ENCODE results near the gene ATP9A.
"Not testable (repeated sequence)": the region's sequence is repeated elsewhere in the genome, so short reads cannot be mapped to it uniquely, and the experiment has no call there.

ATP9A gene, protein sequence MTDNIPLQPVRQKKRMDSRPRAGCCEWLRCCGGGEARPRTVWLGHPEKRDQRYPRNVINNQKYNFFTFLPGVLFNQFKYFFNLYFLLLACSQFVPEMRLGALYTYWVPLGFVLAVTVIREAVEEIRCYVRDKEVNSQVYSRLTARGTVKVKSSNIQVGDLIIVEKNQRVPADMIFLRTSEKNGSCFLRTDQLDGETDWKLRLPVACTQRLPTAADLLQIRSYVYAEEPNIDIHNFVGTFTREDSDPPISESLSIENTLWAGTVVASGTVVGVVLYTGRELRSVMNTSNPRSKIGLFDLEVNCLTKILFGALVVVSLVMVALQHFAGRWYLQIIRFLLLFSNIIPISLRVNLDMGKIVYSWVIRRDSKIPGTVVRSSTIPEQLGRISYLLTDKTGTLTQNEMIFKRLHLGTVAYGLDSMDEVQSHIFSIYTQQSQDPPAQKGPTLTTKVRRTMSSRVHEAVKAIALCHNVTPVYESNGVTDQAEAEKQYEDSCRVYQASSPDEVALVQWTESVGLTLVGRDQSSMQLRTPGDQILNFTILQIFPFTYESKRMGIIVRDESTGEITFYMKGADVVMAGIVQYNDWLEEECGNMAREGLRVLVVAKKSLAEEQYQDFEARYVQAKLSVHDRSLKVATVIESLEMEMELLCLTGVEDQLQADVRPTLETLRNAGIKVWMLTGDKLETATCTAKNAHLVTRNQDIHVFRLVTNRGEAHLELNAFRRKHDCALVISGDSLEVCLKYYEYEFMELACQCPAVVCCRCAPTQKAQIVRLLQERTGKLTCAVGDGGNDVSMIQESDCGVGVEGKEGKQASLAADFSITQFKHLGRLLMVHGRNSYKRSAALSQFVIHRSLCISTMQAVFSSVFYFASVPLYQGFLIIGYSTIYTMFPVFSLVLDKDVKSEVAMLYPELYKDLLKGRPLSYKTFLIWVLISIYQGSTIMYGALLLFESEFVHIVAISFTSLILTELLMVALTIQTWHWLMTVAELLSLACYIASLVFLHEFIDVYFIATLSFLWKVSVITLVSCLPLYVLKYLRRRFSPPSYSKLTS

GRCh38 chr20:51767867-51768758 is at the start of gene ATP9A:
TSS of gene ATP9A (minus strand) at chr20:51768390. CDS start at chr20:51768369, 21 bp downstream.
- no peak for DNase-seq

DNA sequence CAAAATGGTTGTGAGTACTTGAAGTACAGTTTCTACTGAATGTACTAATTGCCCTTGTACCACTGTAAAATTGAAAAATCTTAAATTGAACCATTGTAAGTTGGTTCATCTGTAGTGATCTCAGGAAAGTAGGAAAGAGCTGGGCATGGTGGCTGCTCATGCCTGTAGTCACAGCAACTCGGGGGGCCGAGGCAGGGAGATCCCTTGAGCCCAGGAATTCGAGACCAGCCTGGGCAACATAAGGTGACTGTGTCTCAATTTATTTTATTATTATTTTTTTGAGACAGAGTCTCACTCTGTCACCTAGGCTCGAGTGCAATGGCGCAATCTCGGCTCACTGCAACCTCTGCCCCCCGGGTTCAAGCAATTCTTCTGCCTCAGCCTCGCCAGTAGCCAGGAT is 48.7 kb upstream of the ATP9A start:
- not testable (repeated sequence) for DNase-seq

DNA sequence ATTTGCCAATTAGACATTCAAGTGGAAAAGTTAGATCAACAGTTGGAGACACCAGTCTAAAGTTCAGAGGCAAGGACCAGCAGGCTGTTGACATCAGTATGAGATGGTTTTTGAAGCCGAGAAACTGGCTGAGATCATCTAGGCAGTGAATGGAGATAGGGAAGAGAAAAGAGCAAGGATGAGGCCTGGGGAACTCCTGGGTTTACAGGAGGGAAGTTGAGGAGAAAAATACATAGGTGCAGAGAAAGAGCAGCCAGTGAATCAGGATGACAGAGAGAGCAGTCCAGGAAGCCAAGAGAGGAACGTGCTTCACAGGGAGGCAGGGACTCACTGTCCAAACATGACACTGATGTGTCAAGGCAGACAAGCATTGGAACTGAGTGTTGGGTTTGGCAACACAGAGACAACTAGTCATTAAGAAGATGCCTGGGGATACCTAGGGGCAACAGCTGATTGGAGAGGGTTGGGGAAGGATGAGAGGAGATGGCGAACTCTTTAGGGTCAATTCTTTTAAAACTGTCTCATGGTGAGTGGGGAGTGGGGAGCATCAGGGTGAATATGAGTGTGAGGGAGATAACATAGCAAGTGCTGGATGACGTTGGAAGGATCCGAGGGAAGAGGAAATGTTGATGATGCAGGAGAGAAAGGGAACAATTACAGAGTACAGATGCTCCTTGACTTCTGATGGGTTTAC is 47.3 kb upstream of the ATP9A start:
- no peak for DNase-seq

DNA sequence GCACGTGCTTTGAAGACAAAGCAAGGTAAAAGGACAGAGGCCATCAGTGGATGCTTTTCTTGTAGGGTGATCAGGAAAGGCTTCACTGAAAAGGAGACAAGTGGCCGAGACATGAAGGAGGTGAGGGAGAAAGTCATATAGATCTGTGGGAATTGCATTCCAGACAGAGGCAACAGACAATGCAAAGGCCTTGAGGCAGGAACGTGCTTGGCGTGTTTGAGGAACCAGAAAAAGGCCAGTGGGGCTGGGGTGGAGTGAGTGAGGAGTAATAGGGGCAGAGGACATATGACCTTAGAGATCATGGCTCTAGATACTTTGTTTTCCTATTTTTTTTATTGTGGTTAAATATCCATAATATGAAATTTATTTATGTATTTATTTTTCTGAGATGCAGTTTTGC is 44.7 kb upstream of the ATP9A start:
- DNase-seq, result no peak

DNA sequence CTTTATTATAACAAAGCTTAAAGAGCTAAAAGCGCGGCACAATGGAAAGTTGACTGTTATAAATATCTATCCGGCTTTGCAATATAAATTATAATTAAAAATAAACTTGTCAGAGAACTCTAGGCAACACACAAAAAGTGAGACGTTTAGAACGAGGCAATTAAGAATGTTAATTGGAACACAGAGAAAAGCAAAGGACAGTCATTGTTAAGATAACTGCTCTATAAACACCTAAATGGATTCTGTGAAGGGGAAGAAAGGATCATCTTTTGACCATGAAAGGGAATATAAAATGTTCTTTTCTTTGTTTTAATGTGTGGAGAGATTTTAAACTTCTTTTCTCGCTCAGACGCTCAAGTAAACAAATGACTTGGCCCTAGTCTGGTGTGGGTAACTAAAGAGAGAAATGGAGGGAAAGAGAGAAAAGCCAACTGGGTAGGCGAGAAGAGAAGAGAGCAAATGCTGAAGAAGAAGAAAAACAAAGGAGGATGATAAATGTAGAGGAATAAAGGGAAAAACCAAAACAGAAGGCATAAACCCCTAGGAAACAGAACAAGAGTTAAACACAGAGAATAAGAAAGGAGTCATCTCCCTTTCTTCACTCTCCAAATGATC is 43.4 kb upstream of the ATP9A start:
- no peak for DNase-seq

GRCh38 chr20:51811042-51811355 is 42.8 kb upstream of the ATP9A start:
- DNase-seq, result no peak

DNA sequence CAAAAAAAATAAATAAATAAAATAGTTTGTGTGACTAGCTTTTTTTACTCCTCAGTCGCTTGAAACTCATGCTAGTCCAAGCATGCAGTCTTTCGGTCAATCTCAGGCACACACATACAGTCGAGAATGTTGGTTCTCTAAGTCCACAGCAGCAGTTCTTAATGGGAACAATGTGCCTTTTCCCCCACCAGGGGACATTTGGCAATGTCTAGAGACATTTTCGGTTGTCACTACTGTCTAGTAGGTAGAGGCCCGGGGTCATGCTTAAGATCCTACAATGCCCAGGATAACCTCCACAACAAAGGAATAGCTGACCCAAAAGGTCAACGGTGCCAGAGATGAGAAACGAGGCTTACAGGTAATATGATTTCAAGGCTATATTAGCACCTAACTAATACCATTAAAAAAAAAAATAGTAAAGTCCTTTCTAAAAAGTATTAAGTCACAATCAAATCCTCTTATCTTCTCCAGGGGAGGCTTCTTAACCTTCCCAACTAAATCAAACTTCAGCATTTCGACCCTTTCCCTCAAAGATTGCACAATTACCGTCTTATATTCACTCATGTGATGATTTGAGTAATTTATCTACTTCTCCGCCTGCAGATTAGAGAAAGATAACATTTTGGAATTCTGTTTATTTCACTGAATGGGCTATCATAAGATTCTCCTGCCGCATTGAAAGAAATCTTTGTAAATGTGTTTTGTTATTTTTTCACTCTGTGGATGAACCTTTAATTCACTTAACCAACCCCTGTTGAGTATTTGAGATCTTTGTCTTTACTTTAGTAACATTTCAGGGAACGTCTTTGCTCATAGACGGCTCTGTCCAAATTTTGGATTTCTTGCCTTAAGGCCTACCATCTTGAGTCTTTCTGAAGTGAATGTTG is 42.2 kb upstream of the ATP9A start:
- no peak for DNase-seq

DNA sequence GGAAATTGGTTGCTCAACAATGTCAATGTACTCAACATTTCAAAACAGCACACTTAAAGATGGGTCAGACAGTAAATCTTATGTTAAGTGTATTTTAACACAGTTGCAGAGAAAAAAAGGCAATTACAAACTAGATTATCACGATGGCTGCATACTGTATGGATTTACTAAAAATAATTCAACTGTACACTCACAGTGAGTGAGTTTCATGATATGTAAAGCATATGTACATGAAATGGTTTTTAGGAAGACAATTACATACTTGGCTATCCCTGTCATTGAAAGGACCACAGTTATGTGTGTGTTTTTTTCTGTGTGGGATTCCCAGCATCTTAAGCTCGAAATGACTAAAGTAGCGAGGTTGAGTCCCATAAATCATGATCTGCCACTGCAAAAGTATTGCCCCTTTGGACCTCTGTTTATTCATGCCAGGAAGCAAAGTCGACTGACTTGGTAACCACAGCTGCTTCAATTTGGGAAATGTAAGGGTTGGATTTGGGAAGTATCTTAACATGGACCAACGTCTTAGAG is 39.6 kb upstream of the ATP9A start:
- no peak for DNase-seq

GRCh38 chr20:51804754-51805153 is 36.6 kb upstream of the ATP9A start:
- DNase-seq, result no peak

GRCh38 chr20:51803148-51803854 is 35.1 kb upstream of the ATP9A start:
- no peak for DNase-seq

DNA sequence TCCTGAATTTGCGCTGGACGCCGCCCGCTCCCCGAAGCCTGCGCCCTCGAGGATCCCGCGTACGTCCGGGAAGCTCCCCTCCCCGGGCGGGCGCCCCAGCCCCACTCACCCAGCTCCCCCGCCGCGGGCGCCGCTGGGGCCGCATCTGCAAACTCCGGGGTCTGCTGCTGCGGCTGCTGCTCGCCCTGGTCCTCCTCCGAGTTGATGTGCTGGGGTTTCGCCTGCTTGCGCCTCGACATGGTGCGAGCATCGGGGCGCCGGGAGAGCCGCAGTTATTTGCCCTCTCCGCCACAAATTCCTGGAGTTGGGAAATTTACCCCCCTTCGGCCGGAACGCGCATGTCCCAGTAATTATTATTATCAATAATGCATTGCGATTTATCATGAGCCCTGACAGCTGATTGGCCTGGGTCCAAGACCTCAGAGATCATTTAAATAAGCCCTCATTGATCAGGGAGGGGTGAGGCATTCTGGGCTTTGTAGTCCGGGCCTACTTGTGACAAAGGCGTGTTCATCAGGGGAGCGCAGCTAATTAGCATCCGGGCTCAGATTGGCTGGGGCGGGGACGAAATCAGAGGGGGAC is 34.1 kb upstream of the ATP9A start, which contains the start of gene SALL4:
TSS of gene SALL4 (minus strand) at position 352 of the 582 bp plus-strand sequence. CDS start at position 239, 113 bp downstream.
- DNase-seq, result no peak

GRCh38 chr20:51801823-51802123 is 33.6 kb upstream of the ATP9A start:
- no peak for DNase-seq

DNA sequence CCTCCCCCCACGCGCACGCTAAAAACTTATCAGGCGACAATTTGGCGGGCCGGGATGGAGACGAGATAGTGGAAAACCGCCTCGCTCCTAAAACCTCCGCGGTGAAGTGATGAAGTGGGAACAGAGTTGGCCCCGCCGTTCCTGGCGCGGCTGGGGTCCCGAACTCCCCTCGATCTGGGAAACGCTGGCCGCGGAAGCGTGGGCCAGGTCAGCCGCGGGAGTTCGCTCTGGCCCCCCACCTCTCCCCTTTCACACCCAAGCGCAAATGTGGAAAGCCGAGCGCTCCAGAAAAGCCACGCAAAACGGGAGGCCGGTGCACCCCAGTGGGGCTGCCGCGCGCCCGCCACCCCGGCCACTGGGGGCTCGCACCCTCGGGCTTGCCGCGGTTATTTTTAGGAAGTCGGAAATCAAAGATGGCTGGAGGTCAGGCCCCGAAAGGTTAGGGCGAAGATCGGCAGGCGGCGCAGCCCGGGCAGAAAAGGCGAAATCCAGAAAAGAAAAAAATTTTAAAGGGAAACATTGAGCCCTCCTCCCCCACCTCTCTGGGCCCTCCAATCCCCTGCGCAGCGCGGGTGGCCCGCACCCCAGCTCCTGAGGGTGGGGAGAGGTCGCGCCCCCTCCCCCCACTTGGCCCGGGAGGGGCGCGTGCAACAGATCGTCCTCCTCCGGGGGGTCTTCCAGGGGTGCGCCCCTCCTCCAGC is 33.1 kb upstream of the ATP9A start:
- DNase-seq, result no peak

- DNase-seq, result no peak
Measured at GRCh38 chr20:51800872-51801121, 32.6 kb upstream of the ATP9A start.

DNA sequence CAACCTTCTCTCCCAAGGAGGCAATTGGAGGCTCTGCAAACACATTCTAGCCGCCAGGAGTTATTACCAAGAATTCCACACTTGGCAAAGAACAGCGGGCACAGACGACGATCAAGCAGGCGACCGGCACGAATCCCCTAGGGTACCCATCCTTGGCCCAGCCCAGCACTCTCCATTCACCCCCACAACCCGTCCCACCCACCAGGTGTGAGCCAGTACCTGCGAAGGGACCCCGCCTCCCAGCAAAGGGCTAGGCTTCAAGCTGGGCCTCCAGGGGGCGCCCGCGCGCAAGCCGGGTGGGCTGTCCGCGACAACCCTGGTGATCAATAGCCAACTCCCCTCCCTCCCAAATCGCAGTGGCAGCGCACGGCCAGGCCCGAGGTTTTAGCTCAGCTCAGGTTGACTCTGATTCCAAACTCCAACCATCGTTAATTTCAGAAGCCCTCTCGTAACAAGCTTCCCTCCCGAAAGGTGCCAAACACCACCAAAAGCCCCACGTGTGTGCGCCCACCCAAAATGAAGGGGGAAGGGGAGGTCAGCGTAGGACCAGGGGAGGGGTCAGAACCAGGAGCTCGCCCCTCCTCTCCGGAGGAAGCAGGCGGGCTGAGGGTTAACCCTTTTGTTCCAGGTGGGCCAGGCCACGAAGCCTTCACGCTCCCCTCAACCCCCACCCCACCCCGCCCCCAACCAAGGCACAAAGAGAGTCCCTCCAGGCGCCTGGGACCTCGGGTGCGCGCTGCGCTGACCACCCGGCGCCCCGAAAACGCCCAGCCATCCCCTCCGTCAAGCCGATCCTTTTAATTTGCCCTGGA is 32.1 kb upstream of the ATP9A start:
- DNase-seq, result peak; percentile 28 to 60

DNA sequence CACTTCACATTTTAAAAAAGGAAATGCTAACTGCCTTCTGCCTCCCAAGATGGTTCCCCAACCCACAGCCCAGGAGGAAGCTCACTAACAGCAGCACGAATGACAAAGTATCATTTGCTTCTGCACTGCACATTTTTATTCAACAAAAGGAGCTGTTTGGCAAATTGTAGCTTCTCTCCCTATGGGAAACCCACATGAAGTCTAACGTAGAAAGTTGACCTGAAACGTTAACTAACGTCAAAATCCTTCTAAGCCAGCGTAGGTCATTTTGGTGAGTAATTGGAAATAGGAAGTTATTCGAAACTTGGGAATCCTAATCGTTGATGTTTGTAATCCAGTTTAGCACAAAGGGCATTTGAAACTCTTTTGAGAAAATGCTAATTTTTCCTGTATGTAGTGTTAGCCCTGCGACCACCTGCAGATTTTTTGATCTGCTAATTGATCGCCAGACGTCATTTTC is 31.2 kb upstream of the ATP9A start:
- DNase-seq, result no peak

- no peak for DNase-seq
Measured at GRCh38 chr20:51797357-51798025, 29.3 kb upstream of the ATP9A start.
